ENCODE results near the gene DAAM1. TPM values are rescaled to one million over a fixed set of nuclear protein-coding genes. Genes with fewer than 3 reads are reported as not detected.

The DAAM1 gene
- total RNA-seq, 1 donor from 2014 or later, result 146 TPM

- no peak overlapping the region for H3K27ac Mint-ChIP-seq (ENCODE audit: unreplicated experiment)
- no peaks in the 10 kb centered on the region for H3K4me1 Mint-ChIP-seq (ENCODE audit: low read depth, unreplicated experiment)
- no peak for DNase-seq
- H3K4me3 Mint-ChIP-seq (ENCODE audit: unreplicated experiment), result no peak overlapping the region
- H3K9me3 Mint-ChIP-seq (ENCODE audit: unreplicated experiment), result no peaks in the 10 kb centered on the region
- peaks cover 7% of the 10 kb centered on the region for H3K36me3 Mint-ChIP-seq (ENCODE audit: unreplicated experiment)
- no peak for TF ChIP-seq CTCF (IDR thresholded peaks at IDR 0.05; ENCODE audit: partially characterized antibody, unreplicated experiment)
- peaks cover 2% of the 10 kb centered on the region for H3K27me3 Mint-ChIP-seq (ENCODE audit: unreplicated experiment)
These were observed 171.8 kb downstream of the DAAM1 start for GRCh38 chr14:59360233-59360632.

GRCh38 chr14:59360923-59361794 is 172.7 kb downstream of the DAAM1 start:
- no peak for DNase-seq
- TF ChIP-seq CTCF (IDR thresholded peaks at IDR 0.05; ENCODE audit: partially characterized antibody, unreplicated experiment), result no peak
- Mint-ChIP-seq H3K27ac (ENCODE audit: unreplicated experiment) (no peak overlapping the region), H3K27me3 (ENCODE audit: unreplicated experiment) (peaks cover 2% of the 10 kb centered on the region), H3K4me1 (ENCODE audit: low read depth, unreplicated experiment) (no peaks in the 10 kb centered on the region), H3K9me3 (ENCODE audit: unreplicated experiment) (no peaks in the 10 kb centered on the region), H3K36me3 (ENCODE audit: unreplicated experiment) (peaks cover 7% of the 10 kb centered on the region), H3K4me3 (ENCODE audit: unreplicated experiment) (no peak overlapping the region)

- Mint-ChIP-seq H3K27me3 (ENCODE audit: unreplicated experiment) (no peaks in the 10 kb centered on the region), H3K36me3 (ENCODE audit: unreplicated experiment) (no peaks in the 10 kb centered on the region), H3K27ac (ENCODE audit: unreplicated experiment) (no peak overlapping the region), H3K4me1 (ENCODE audit: low read depth, unreplicated experiment) (no peaks in the 10 kb centered on the region), H3K9me3 (ENCODE audit: unreplicated experiment) (no peaks in the 10 kb centered on the region), H3K4me3 (ENCODE audit: unreplicated experiment) (no peak overlapping the region)
- no peak for DNase-seq
- no peak for TF ChIP-seq CTCF (IDR thresholded peaks at IDR 0.05; ENCODE audit: partially characterized antibody, unreplicated experiment)
These were observed 174.0 kb downstream of the DAAM1 start for GRCh38 chr14:59362513-59362912.

GRCh38 chr14:59363531-59364226 is 175.2 kb downstream of the DAAM1 start:
- DNase-seq, result no peak
- Mint-ChIP-seq H3K27ac (ENCODE audit: unreplicated experiment) (no peak overlapping the region), H3K4me1 (ENCODE audit: low read depth, unreplicated experiment) (no peaks in the 10 kb centered on the region), H3K4me3 (ENCODE audit: unreplicated experiment) (no peak overlapping the region), H3K9me3 (ENCODE audit: unreplicated experiment) (no peaks in the 10 kb centered on the region), H3K36me3 (ENCODE audit: unreplicated experiment) (no peaks in the 10 kb centered on the region), H3K27me3 (ENCODE audit: unreplicated experiment) (no peaks in the 10 kb centered on the region)
- TF ChIP-seq CTCF (IDR thresholded peaks at IDR 0.05; ENCODE audit: partially characterized antibody, unreplicated experiment), result no peak

Measured in glutamatergic neuron (in vitro differentiated cells).